Astrocyte (in vitro differentiated cells and primary cell): ENCODE results near the gene CDK4.

Source experiments
- CTCF ChIP-seq: IDR thresholded peaks from 2 replicates; pipeline ENCODE4 v1.5.1; 2011; ENCODE audit warnings: low read depth, mild to moderate bottlenecking, inconsistent platforms, low read length, moderate library complexity; ENCODE audit not compliant: insufficient read depth
- EZH2 ChIP-seq: IDR thresholded peaks from 2 replicates; pipeline ENCODE4 v1.6.1; 2012; ENCODE audit warnings: mild to moderate bottlenecking, low read length, inconsistent platforms; ENCODE audit not compliant: insufficient read depth

- TF ChIP-seq CTCF (no peak), EZH2 (no peak)
These were observed 44.9 kb downstream of the CDK4 start for GRCh38 chr12:57707250-57707649.
